GM21423 (cell line): ENCODE measurements around the gene EVA1C.
"Not testable (repeated sequence)": the region's sequence is repeated elsewhere in the genome, so short reads cannot be mapped to it uniquely, and the experiment has no call there.

Source experiments
- ATAC-seq: cut with Tn5 transposase; IDR thresholded peaks from one replicate; pipeline ENCODE4 v1.9.1; 2021; ENCODE audit warnings: mild to moderate bottlenecking, moderate library complexity; ENCODE audit not compliant: unreplicated experiment

EVA1C gene

GRCh38 chr21:32484706-32485380, 72.3 kb downstream of the EVA1C start:
- no peak for ATAC-seq

DNA sequence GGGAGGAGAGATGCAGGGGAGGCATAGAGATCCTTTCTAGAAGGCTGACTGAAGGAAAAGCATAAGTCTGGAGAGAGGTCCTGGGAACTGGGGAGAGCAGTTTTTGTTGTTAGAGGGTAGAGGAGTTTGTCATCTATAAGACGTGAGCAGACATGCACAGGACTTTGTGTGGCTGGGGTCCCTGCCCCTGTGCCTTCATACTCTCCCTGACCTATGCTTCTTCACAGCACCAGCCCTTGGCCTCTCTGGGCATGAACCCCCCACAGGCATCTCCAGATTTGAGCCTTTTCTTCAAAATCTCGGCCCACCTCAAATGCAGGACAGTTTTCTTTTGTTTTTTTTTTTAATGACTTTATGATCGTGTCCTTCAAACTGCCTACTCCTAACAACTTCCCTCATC, 79.9 kb downstream of the EVA1C start:
- ATAC-seq: no peak

DNA sequence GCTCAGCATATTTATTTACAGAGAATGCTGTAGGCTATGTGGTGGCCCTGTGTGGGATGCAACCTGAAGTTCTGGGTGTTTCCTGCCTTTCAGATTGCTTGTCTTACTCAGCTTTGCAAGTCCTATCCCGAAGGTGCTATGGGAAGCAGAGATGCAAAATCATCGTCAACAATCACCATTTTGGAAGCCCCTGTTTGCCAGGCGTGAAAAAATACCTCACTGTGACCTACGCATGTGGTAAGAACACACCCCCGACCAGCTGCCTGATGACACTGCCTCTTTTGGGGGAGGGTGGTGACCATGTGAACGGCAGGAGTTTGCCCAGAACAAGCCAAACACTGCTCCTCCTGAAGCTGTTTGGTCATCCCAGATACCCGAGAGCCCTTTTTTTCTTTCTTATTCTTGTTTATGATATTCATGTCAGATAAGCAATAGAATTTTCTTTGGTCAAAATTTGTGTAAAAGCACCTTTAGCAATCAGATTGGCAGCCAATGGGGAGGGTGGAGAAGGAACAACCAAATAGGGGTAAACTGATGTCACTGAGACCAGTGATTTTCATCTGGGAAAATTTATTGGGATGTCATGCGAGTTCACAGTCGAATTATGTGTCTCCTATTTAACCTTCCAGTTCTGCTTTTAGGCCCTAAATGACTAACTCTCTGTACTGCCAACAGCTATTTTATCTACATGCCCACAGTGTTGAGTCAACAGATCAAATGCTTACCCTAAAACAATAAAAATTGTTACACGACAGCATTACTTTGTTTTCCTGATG, 82.6 kb downstream of the EVA1C start:
- ATAC-seq: no peak

DNA sequence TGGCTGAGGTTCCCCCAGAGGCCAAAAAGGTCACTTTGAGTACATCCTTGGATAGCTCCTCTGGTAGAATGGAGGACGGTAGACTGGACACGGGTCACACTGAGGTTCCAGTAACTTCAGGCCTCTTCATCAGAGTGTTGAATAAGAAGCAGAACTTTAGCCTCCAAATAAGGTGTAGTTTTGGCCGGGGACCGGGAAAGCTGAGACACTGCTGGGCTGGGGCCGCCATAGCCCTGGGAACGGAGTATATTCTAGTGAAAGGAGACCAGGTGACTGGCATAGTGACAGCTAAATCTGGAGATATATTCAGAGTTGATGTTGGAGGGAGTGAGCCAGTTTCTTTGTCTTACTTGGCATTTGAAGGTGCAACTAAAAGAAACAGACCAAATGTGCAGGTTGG, 84.1 kb downstream of the EVA1C start:
- ATAC-seq: no peak

DNA sequence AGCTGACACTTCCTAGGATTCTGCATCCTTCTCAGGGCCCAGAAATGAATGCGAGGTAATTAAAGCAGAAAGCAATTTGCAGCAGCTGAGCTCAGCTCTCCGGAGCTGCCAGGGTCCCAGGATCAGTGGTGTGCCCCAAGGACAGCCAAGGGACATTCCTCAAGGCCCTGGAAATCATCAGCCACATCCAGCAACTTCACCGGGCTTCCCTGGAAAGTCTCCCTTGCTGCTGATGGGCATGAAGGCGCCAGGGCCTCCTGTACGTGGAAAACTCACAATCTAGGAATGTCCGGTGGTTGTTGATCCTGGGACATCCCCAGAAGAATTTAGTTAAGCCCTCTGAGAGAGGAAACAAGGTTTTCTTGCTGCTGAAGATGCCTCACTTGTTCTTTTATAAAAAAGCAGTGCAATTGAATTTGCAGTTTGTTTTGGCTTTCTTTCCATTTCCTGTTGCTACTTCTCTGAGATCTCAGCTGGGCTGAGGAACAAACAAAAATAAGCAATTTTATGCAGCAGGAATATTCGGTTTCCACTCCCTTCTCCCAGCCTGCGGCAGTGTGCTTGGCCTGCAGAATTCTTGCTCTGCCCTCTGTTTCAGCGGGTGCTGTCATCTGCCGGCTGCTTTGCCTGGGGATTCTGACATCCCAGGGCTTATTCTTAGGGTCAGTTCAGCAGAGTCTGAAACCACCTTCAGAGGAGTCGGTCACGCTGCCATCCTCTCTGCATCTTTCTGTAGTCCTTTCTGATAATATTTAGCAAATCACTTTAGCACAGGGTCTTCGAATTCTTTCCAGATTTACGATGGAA, 86.9 kb downstream of the EVA1C start:
- ATAC-seq: no peak

- ATAC-seq: not testable (repeated sequence)
Observed at GRCh38 chr21:32503641-32504040, 91.1 kb downstream of the EVA1C start.

- ATAC-seq: not testable (repeated sequence)
Observed at GRCh38 chr21:32505767-32506166, 93.3 kb downstream of the EVA1C start.

DNA sequence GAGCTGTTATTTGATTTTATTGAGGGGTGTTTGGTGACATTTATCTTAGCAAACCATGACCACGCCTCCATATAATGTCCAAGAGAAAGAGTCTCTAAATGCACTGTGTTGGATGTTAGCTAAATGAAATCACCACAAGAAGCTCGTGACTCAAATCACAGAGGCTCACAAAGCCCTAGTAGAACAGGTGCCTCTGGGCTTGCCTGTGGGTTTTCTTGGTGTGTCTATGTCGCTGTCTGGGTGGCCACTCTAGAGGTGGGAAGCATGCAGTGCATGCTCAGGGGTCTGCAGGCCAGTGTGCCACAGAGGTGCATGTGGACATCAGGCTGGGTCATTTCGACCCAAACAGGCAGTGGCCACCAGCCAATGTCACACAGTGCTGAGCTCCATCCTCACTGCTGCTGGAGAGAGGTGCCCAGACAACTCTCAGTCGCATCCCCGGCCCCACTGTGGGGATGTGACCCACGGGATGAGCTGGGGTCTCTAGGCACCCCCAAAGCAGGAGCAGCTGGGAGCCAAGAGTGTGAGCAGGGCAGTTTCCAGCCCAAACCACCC, 94.0 kb downstream of the EVA1C start:
- not testable (repeated sequence) for ATAC-seq

DNA sequence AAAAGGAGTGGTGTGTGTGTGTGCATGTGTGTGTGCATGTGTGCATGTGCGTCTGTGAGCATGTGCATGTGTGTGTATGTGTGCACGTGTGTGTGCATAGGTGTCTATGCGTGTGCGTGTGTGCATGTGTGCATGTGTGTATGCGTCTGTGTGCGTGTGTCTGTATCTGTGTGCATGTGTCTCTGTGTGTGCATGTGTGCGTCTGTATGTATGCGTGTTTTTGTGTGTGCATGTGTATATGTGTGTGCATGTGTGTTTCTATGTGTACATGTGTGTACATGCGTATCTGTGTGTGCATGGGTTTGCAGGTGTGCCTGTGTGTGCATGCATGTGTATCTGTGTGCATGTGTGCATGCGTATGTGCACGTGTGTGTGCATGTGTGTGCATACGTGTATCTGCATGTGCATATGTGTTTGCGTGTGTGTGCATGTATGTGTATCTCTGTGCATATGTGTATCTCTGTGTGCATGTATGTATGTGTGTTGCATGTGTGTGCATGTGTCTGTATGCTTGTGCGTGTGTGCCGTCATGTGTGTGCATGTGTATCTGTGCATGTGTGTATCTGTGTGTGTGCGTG, 94.9 kb downstream of the EVA1C start:
- ATAC-seq: no peak

- not testable (repeated sequence) for ATAC-seq
Observed at GRCh38 chr21:32508036-32508435, 95.5 kb downstream of the EVA1C start.

- ATAC-seq: no peak
Observed at GRCh38 chr21:32508558-32508957, 96.1 kb downstream of the EVA1C start.

- ATAC-seq: not testable (repeated sequence)
Observed at GRCh38 chr21:32508975-32509374, 96.5 kb downstream of the EVA1C start.

DNA sequence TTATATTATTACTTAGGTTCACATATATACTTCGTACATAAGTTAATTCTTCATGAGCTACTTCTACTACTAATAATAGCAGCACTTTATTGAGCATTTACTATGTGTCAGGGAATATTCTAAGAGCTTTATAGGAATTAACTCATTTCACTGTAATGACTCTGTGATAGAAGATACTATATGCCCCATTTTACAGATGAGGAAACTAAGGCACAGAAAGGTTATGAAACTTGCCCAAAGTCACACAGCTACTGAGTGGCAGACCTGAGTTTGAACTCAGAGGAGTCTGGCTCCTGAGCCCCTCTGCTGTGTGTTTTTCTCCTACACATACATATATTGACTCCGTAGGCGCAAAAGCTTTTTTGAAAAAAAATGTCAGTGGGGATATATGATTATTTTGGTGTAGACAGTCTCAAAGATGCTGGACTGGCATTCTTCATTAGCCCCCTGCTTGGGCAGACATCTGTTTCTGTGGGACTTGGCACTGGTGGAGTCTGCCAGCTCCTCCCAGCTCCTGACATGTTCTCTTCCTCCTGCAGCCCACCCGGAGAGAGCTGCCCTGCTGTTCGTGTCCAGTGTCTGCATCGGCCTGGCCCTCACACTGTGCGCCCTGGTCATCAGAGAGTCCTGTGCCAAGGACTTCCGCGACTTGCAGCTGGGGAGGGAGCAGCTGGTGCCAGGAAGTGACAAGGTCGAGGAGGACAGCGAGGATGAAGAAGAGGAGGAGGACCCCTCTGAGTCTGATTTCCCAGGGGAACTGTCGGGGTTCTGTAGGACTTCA, 102.0 kb downstream of the EVA1C start:
- ATAC-seq: no peak

DNA sequence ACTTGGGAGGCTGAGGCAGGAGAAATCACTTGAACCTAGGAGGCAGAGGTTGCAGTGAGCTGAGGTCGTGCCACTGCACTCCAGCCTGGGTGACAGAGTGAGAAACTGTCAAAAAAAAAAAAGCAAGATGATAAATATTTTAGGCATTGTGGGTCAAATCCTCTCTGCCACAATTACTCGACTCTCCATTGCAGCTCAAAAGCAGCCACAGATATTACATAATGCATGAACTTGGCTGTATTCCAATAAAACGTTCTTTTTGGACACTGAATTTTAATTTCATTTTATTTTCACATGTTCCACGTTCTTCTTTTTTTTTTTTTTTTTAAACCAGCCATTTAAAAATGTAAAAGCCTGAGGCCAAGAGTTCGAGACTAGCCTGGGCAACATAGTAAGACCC, 103.4 kb downstream of the EVA1C start:
- no peak for ATAC-seq

DNA sequence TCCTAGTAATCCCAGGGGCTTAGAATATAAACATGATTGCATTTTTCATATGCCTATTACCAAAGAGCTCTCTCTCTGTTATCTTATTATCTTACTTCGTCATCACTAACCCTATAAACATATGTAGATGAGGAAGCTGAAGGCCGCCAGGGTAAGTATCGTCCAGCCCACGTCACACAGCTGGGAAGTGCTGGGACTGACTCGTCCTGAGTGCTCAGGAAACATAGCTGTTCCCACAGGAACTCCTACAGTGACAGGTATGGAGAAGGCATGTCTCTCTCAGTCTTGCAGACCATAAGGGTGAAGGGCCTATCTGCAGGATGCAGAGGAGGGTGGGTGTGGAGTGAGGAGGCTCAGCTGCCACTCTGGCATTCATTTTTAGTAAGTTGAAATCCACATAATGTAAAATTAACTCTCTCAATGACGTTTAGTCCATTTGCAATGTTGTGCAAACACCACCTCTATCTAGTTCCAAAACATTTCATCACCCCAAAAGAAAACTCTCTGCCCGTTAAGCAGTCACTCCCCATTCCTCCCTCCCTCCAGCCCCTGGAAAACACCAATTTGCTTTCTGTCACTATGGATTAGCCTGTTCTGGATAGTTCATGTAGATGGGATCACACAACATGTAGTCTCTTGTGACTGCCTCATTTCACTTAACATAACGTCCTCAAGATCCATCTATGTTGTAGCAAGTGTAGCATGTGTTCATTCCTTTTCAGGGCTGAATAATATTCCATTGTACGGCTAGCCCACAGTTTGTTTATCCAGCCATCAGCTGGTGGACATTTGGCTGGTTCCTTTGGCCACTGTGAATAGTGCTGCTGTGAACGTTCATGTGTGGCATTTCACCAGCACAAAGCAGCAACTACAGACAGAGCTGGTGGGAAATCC, 104.5 kb downstream of the EVA1C start:
- ATAC-seq: no peak

DNA sequence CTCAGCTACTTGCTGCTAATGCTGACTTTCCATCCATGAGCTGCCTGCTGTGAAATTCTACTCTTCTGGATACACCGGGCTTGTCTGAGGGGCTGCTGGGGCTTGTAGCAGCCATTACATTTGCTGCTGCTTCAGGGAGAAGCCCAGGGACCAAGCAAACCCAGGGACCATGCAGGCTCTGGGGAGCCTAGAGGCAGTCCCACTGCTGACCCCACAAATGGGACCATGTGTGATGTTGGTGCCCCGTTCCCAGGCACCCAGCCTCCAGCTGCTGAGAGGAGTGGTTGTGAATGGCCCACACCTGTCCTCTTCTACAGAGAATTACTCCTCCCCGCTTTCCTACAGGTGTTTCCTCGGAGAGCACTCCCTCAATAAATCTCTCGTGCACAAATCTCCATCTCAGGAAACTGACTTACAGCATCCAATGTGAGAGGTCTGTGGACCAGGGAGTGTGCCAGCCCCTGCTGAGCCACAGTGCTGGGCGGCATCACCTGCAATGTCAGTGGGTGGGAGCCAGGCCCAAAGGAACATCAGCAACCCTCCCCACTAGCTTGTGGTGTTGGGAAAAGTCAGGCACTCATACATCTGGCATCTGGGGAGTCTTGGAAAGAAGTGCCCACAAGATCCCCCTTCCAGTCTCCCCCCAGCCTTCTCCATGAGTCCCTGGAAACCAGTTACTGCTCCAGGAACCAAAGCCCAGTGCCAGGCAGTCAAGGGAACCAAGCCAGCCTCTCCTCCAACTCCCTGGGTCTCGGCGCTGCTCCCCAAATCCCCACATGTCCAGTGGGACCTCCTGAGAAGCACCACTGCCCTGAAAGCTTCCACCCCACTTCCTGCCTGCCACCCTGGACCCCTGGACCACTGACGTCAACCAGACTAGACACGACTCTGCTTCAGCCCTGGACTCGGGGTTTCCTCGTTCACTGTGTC, 107.7 kb downstream of the EVA1C start:
- ATAC-seq: no peak

DNA sequence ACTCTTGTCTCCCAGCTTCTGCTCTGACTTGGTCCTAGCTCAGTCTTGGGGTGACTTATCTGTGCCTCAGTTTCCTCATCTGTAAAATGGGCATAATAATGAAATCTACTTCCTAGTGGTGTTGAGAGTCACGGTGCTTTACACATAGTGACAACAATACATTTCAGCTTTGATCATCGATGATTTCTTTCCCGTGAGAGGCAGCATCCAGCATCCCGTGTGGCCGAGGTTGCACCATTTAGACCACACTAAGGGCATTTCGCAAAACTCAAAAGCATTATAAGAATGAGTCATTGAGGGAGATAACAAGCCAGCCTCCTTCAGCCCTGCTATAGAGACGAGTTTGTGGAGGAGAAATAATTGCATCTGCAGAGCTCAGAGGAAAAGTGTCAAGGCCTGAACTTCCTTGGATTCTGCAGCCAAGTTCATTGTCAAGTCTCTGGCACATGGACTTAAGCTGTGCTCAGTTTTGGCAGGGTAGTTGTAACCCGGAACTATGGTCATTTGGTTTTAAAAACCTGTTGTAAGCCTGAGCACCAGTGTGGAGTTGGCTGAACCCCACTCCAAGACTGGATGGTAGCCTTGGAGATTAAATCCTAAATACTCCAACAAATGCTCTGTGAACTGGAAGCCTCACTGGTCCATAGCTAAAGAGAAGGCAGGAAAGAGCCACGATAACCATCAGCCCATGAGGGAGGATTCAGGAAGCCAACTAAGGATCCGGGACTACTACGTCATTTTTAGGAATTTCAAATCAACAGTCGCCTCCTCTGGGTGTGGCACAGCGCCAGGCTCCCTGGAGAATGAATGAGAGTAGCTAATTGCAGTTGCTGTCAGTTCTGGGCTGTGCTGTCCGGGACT, 108.6 kb downstream of the EVA1C start:
- no peak for ATAC-seq
